PFSK-1 (cell line): ENCODE measurements around the gene PTPN2.

Experiments
- FOXP2 ChIP-seq: optimal IDR thresholded peaks from 2 replicates; pipeline ENCODE3; 2011; ENCODE audit warnings: borderline replicate concordance, control low read depth, inconsistent platforms; ENCODE audit not compliant: insufficient read depth; ENCODE audit errors: extremely low read length, extremely low read depth
- POLR2AphosphoS5 ChIP-seq: IDR thresholded peaks from 2 replicates; pipeline ENCODE4 v1.6.1; 2012; ENCODE audit warnings: low read depth, mild to moderate bottlenecking, control low read depth, low read length, moderate library complexity
- REST ChIP-seq, 2 experiments: IDR thresholded peaks; 2 replicates each; pipeline versions ENCODE4 v1.6.1 to v1.8.0; 2011 to 2012; ENCODE audit warnings: low read depth in 2 of 2, low read length in 2 of 2, control low read depth in 1 of 2, inconsistent platforms in 1 of 2, mild to moderate bottlenecking in 1 of 2, moderate library complexity in 1 of 2; ENCODE audit not compliant: insufficient read depth in 1 of 2
- SIN3A ChIP-seq: IDR thresholded peaks from 2 replicates; pipeline ENCODE4 v1.6.1; 2012; ENCODE audit warnings: mild to moderate bottlenecking, low read length, moderate library complexity, borderline replicate concordance; ENCODE audit not compliant: insufficient read depth
- TAF1 ChIP-seq: IDR thresholded peaks from 2 replicates; pipeline ENCODE4 v1.6.1; 2012; ENCODE audit warnings: low read length, control low read depth, borderline replicate concordance; ENCODE audit not compliant: insufficient read depth

Gene PTPN2

GRCh38 chr18:12839526-12840196 lies 44.4 kb downstream of the PTPN2 start:
- no peak for TF ChIP-seq REST (IDR thresholded peaks at IDR 0.05; ENCODE audit: insufficient read depth in 1 of 2, low read depth in 2 of 2, low read length in 2 of 2)
- no peak for TF ChIP-seq TAF1
- TF ChIP-seq POLR2AphosphoS5 = no peak
- TF ChIP-seq FOXP2 = no peak
- TF ChIP-seq SIN3A = no peak

- TF ChIP-seq POLR2AphosphoS5 = no peak
- TF ChIP-seq REST (IDR thresholded peaks at IDR 0.05; ENCODE audit: insufficient read depth in 1 of 2, low read depth in 2 of 2, low read length in 2 of 2) = no peak
- TF ChIP-seq SIN3A = no peak
- no peak for TF ChIP-seq FOXP2
- TF ChIP-seq TAF1 = no peak
Observed at GRCh38 chr18:12839057-12839525, 44.9 kb downstream of the PTPN2 start.

- TF ChIP-seq FOXP2 (no peak), REST (IDR thresholded peaks at IDR 0.05; ENCODE audit: insufficient read depth in 1 of 2, low read depth in 2 of 2, low read length in 2 of 2) (no peak), POLR2AphosphoS5 (no peak), TAF1 (no peak), SIN3A (no peak)
Observed at GRCh38 chr18:12838178-12838634, 45.8 kb downstream of the PTPN2 start.

- no peak for TF ChIP-seq SIN3A
- no peak for TF ChIP-seq REST (IDR thresholded peaks at IDR 0.05; ENCODE audit: insufficient read depth in 1 of 2, low read depth in 2 of 2, low read length in 2 of 2)
- TF ChIP-seq TAF1 = no peak
- no peak for TF ChIP-seq FOXP2
- TF ChIP-seq POLR2AphosphoS5 = no peak
Observed at GRCh38 chr18:12837747-12838146, 46.3 kb downstream of the PTPN2 start.

- TF ChIP-seq POLR2AphosphoS5 (no peak), FOXP2 (no peak), SIN3A (no peak), REST (IDR thresholded peaks at IDR 0.05; ENCODE audit: insufficient read depth in 1 of 2, low read depth in 2 of 2, low read length in 2 of 2) (no peak), TAF1 (no peak)
Observed at GRCh38 chr18:12836551-12836950, 47.5 kb downstream of the PTPN2 start.
